K562 (cell line): ENCODE results near the gene HAP1. TPM values are rescaled to one million over a fixed set of nuclear protein-coding genes. Genes with fewer than 3 reads are reported as not detected.

ENCODE experiments used
- ASH1L ChIP-seq: fragments of 450-650 bp; IDR thresholded peaks from 2 replicates; pipeline ENCODE4 v1.6.1; 2018; ENCODE audit warnings: borderline replicate concordance, mild to moderate bottlenecking, low read depth; ENCODE audit not compliant: partially characterized antibody
- ATF3 ChIP-seq, 2 experiments: fragments of 450-650 bp in 1 of 2; sonication (generic) in 1 of 2; formaldehyde crosslinking in 1 of 2; IDR thresholded peaks in 1 of 2; conservative IDR thresholded peaks in 1 of 2; 2 replicates each; pipeline versions ENCODE4 v1.6.1 to v1.8.1; 2016 to 2023; ENCODE audit warnings: mild to moderate bottlenecking in 2 of 2, moderate library complexity in 2 of 2, inconsistent platforms in 1 of 2, missing genetic modification reagents in 1 of 2
- CBX1 ChIP-seq: sonication (generic); IDR thresholded peaks from 2 replicates; pipeline ENCODE4 v1.6.1; 2016; ENCODE audit warnings: antibody characterized with exemption, low read depth, mild to moderate bottlenecking
- CREB1 ChIP-seq, 2 experiments: sonication (generic) in 1 of 2; formaldehyde crosslinking in 1 of 2; IDR thresholded peaks; 2 replicates each; pipeline versions ENCODE4 v1.6.1 to v1.8.0; 2012 to 2022; ENCODE audit warnings: inconsistent platforms in 1 of 2, mild to moderate bottlenecking in 1 of 2, missing genetic modification reagents in 1 of 2, moderate library complexity in 1 of 2
- DMBX1 ChIP-seq: fragments of 250-450 bp; sonication (Bioruptor Pico); IDR thresholded peaks from 2 replicates; pipeline ENCODE4 v1.8.0; 2022; ENCODE audit warnings: inconsistent platforms, mild to moderate bottlenecking, moderate library complexity, borderline replicate concordance
- DPF2 ChIP-seq: fragments of 450-650 bp; IDR thresholded peaks from 2 replicates; pipeline ENCODE4 v1.6.1; 2016
- FOXK2 ChIP-seq, 2 experiments: fragments of 450-650 bp; IDR thresholded peaks in 1 of 2; conservative IDR thresholded peaks in 1 of 2; 2 replicates each; pipeline ENCODE4 v1.6.1; 2016; ENCODE audit warnings: low read depth in 2 of 2, mild to moderate bottlenecking in 1 of 2
- FOXO4 ChIP-seq: fragments of 450-650 bp; formaldehyde crosslinking; IDR thresholded peaks from 2 replicates; pipeline ENCODE4 v1.4.0; 2020; ENCODE audit warnings: mild to moderate bottlenecking, moderate library complexity
- MLX ChIP-seq, 2 experiments: fragments of 450-650 bp in 1 of 2; sonication (generic) in 1 of 2; formaldehyde crosslinking; conservative IDR thresholded peaks; 2 replicates each; pipeline versions ENCODE4 v1.4.0 to v1.8.1; 2020 to 2022; ENCODE audit warnings: mild to moderate bottlenecking in 1 of 2, missing genetic modification reagents in 1 of 2
- NFRKB ChIP-seq: fragments of 450-650 bp; IDR thresholded peaks from 2 replicates; pipeline ENCODE4 v1.6.1; 2016; ENCODE audit warnings: low read depth
- PTRF ChIP-seq: fragments of 450-650 bp; IDR thresholded peaks from 2 replicates; pipeline ENCODE4 v1.6.1; 2016; ENCODE audit warnings: mild to moderate bottlenecking, missing genetic modification characterization, missing compliant biosample characterization
- RAD51 ChIP-seq: fragments of 450-650 bp; IDR thresholded peaks from 2 replicates; pipeline ENCODE4 v1.7.1; 2016; ENCODE audit warnings: low read depth, mild to moderate bottlenecking, borderline replicate concordance
- SMARCA4 ChIP-seq: fragments of 450-650 bp; IDR thresholded peaks from 2 replicates; pipeline ENCODE4 v1.6.1; 2016
- TSC22D4 ChIP-seq: fragments of 450-650 bp; IDR thresholded peaks from 2 replicates; pipeline ENCODE4 v1.6.1; 2016; ENCODE audit warnings: missing genetic modification characterization, missing biosample characterization, control low read depth
- ZNF263 ChIP-seq: sonication (generic); formaldehyde crosslinking; IDR thresholded peaks from 2 replicates; pipeline ENCODE4 v1.8.0; 2022; ENCODE audit warnings: mild to moderate bottlenecking, missing genetic modification reagents, borderline replicate concordance
- ZNF592 ChIP-seq: fragments of 450-650 bp; IDR thresholded peaks from 2 replicates; pipeline ENCODE4 v1.6.1; 2017; ENCODE audit warnings: antibody characterized with exemption, mild to moderate bottlenecking
- polyA plus RNA-seq, 8 experiments: library from polyadenylated mRNA; depleted of rRNA in 4 of 8; stranded (reverse) in 5 of 8; unstranded in 3 of 8; fragments of >200 nt; fragmentation: Nextera tagmentation in 2 of 8; fragmentation: Illumina TruSeq in 1 of 8; extraction: Ambion mirVana in 2 of 8; extraction: Trizol in 1 of 8; gene quantifications; 2 replicates each; pipeline versions ENCODE4 v1.2.1 to v1.2.3, GENCODE V29; 2011 to 2014; ENCODE audit warnings: inconsistent platforms in 1 of 8, missing spikeins in 1 of 8
- total RNA-seq, 7 experiments: library from RNA; depleted of rRNA in 6 of 7; stranded (reverse); fragments of >200 nt in 6 of 7; fragmentation: Illumina TruSeq in 2 of 7; extraction: Trizol in 2 of 7; gene quantifications; 2 replicates each; pipeline versions ENCODE4 v1.2.1 to v1.2.3, GENCODE V29; 2011 to 2021; ENCODE audit warnings: low replicate concordance in 1 of 7

HAP1 gene
- total and polyA plus RNA-seq, 9 of the 15 experiments (the other 6 are each of a cell fraction or from before 2014, with no cell fraction given), result under 0.01 to 0.09 (median 0.04) TPM; not detected in 6

GRCh38 chr17:41687828-41688640 is 46.4 kb downstream of the HAP1 start (continued):
- TF ChIP-seq FOXO4, result no peak
- peak; percentile 51 for TF ChIP-seq DPF2
- TF ChIP-seq TSC22D4, result no peak
- peak; percentile 61; the same call in 1 of the 2 replicates for TF ChIP-seq SMARCA4
- TF ChIP-seq PTRF (tag), result 0 out of 2 replicates have a peak, but pooled peaks have one; percentile 20
- TF ChIP-seq RAD51, result peak; percentile 20; the same call in 1 of the 2 replicates
- TF ChIP-seq ASH1L, result peak; percentile 13
- TF ChIP-seq NFRKB, result peak; percentile 80; the same call in 1 of the 2 replicates
- 0 out of 2 replicates have a peak, but pooled peaks have one; percentile 13 for TF ChIP-seq DMBX1 (CRISPR knock-in tag)
- TF ChIP-seq ATF3 (IDR thresholded peaks at IDR 0.05), result peak; percentile 35; the same call in 1 of the 2 replicates
- no peak for TF ChIP-seq ATF3 (CRISPR knock-in tag; conservative IDR thresholded peaks at IDR 0.05)
- TF ChIP-seq ZNF592, result peak; percentile 78
- 0 out of 4 replicates have a peak, but pooled peaks of 1 of the 2 experiments have one; percentile 40 for TF ChIP-seq MLX (CRISPR knock-in tag; conservative IDR thresholded peaks at IDR 0.05)
- TF ChIP-seq CBX1, result 0 out of 2 replicates have a peak, but pooled peaks have one; percentile 39
- no peak for TF ChIP-seq CREB1 (IDR thresholded peaks at IDR 0.05)
- TF ChIP-seq CREB1 (CRISPR knock-in tag; IDR thresholded peaks at IDR 0.05), result no peak
- TF ChIP-seq FOXK2 (conservative IDR thresholded peaks at IDR 0.05 in 1 of 2, IDR thresholded peaks at IDR 0.05 in 1 of 2; ENCODE audit: low read depth in 2 of 2), result peak in 1 of 2 experiments; percentile 91; a peak in 2 of 4 replicates
- TF ChIP-seq ZNF263, result 0 out of 2 replicates have a peak, but pooled peaks have one; percentile 2
